Measurements from ENCODE around the gene KLRC4. TPM values are rescaled to one million over a fixed set of nuclear protein-coding genes. Genes with fewer than 3 reads are reported as not detected.
"Not testable (repeated sequence)": the region's sequence is repeated elsewhere in the genome, so short reads cannot be mapped to it uniquely, and the experiment has no call there.

Gene KLRC4
- total and polyA plus RNA-seq, 2 of the 4 experiments (the other 2 are of a cell fraction) = not detected

DNA sequence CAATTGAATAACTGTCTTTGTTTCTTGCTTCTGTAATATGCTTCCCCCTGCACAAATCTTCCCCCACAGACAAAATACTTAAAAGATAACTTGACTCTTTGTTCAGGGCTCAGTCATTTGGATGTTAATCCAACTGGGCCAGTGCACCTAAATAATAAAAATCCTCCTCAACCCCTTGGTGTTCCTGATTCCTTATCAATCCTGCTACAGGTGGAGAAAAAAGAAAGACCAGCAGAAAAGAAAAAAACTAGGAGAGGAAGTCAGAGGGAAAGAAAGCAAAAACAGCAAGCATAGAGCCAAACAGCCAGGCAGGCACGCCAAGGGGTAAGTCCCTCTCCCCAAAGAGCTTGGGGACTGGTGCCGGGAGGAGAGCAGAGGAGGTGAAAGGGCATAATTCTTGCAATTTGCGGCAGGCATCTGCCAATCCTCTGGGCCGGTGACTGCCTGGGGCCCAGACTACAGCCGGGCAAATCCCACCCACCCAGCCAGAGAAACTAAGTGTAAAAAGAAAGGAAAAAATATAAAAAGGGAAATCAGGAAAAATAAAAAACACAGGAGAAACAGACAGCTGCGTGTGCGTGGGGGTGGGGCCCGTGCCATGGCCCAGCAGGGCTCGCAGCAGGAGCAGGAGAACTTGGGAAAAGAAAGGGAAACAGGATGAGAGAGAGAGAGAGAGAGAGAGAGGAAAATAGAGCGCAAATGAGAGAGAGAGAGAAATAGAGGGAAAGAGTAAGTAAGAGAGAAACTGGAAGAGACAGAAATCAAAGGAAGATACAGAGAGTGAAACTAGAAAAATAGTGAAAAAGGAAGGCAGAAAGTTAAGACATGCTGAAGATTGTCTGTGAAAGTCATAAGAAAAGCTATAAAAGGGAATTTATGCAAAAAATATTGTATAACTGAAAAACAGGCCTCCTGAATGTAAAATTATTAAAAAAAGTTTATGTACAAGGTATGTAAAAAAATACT lies 41.1 kb downstream of the KLRC4 start:
- H3K4me1 ChIP-seq (ENCODE audit: control insufficient read depth, insufficient read depth, low read length) = peaks cover 18% of the 10 kb centered on the region
- no peak overlapping the region for H2AK5ac ChIP-seq (ENCODE audit: low read depth, low read length)
- no peak overlapping the region for H2AFZ ChIP-seq (replicated peaks; ENCODE audit: low read length, poor library complexity)
- DNase-seq = no peak
- H3K27ac ChIP-seq (ENCODE audit: insufficient read depth, low read length) = no peak overlapping the region
- ATAC-seq (ENCODE audit: low read depth) = no peak
- H3K9me3 ChIP-seq (ENCODE audit: control insufficient read depth, insufficient read depth, low read length) = no peaks in the 10 kb centered on the region
- H2AK9ac ChIP-seq (replicated peaks; ENCODE audit: low read depth, low read length, poor library complexity) = no peak overlapping the region
- dilution Hi-C loops (cut with HindIII; ENCODE audit: low sequenced_read_pairs, unreplicated experiment) = no loop called here
- TF ChIP-seq RAD21 (IDR thresholded peaks at IDR 0.05; ENCODE audit: low read length) (no peak), NFE2L2 (IDR thresholded peaks at IDR 0.05; ENCODE audit: low read depth, low read length) (no peak), RFX5 (IDR thresholded peaks at IDR 0.05; ENCODE audit: low read depth, low read length) (no peak), MAFK (IDR thresholded peaks at IDR 0.05; ENCODE audit: low read depth, low read length) (no peak)
- TF ChIP-seq, protein P1, sequence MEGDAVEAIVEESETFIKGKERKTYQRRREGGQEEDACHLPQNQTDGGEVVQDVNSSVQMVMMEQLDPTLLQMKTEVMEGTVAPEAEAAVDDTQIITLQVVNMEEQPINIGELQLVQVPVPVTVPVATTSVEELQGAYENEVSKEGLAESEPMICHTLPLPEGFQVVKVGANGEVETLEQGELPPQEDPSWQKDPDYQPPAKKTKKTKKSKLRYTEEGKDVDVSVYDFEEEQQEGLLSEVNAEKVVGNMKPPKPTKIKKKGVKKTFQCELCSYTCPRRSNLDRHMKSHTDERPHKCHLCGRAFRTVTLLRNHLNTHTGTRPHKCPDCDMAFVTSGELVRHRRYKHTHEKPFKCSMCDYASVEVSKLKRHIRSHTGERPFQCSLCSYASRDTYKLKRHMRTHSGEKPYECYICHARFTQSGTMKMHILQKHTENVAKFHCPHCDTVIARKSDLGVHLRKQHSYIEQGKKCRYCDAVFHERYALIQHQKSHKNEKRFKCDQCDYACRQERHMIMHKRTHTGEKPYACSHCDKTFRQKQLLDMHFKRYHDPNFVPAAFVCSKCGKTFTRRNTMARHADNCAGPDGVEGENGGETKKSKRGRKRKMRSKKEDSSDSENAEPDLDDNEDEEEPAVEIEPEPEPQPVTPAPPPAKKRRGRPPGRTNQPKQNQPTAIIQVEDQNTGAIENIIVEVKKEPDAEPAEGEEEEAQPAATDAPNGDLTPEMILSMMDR (conservative IDR thresholded peaks at IDR 0.05; ENCODE audit: low read depth, low read length) = no peak
- no peak overlapping the region for H4K5ac ChIP-seq (ENCODE audit: low read depth, low read length)
- H3K9ac ChIP-seq (ENCODE audit: low read depth, low read length) = no peak overlapping the region
- no peak overlapping the region for H2BK15ac ChIP-seq (ENCODE audit: low read depth, low read length)
- 100% methylated on average over 1 of the region's 10 CpGs; no CpG with 5 or more reads in 1 of the 2 experiments for WGBS, 2 experiments (ENCODE audit: extremely low coverage in 2 of 2, insufficient read length in 1 of 2)
- no peaks in the 10 kb centered on the region for H3K36me3 ChIP-seq (ENCODE audit: control insufficient read depth, insufficient read depth, low read length)
- ChIA-PET POLR2A (ENCODE audit: unreplicated experiment) (no interaction called here), CTCF (interaction anchor here (0.6 kb wide), 1 partner anchor 153 kb away, joined by 3 read pairs; no protein-coding TSS in a partner anchor)
- BruUV-seq (replicated peaks) = no TSS peak
- no peak overlapping the region for H3K4me3 ChIP-seq (ENCODE audit: insufficient read depth, low read depth, low read length)
- no peaks in the 10 kb centered on the region for H3K9me1 ChIP-seq (ENCODE audit: insufficient read depth, low read length)
- H3K79me1 ChIP-seq (ENCODE audit: low read depth in 1 of 2, low read length in 2 of 2) = no peaks in the 10 kb centered on the region
- no peak overlapping the region for H2BK120ac ChIP-seq (ENCODE audit: low read depth, low read length)
- no peaks in the 10 kb centered on the region for H4K20me1 ChIP-seq (ENCODE audit: insufficient read depth, low read length)
- no peak overlapping the region for H3K4ac ChIP-seq (ENCODE audit: low read depth, low read length)
- no peak overlapping the region for H3K18ac ChIP-seq (ENCODE audit: low read depth, low read length)
- no peak overlapping the region for H4K8ac ChIP-seq (ENCODE audit: low read depth in 2 of 2, low read length in 2 of 2)
- in situ Hi-C loops (cut with MboI; ENCODE audit: low sequenced_read_pairs) = no loop called here
- no peak overlapping the region for H3K56ac ChIP-seq (ENCODE audit: extremely low read depth, insufficient read depth, low read length)
- no peak overlapping the region for H2BK20ac ChIP-seq (ENCODE audit: low read depth, low read length)
- H3K27me3 ChIP-seq (ENCODE audit: control insufficient read depth, insufficient read depth, low read length) = no peaks in the 10 kb centered on the region
- H2BK5ac ChIP-seq (ENCODE audit: low read depth, low read length, poor library complexity, severe bottlenecking) = no peak overlapping the region
- H3K14ac ChIP-seq (replicated peaks; ENCODE audit: low read depth, low read length) = no peak overlapping the region
- intact Hi-C loops (cut with micrococcal nuclease) = no loop called here
- no peak overlapping the region for H3K23ac ChIP-seq (ENCODE audit: low read depth, low read length)
- no peak overlapping the region for H3K4me2 ChIP-seq (ENCODE audit: low read depth, low read length)
- no peak overlapping the region for H4K91ac ChIP-seq (ENCODE audit: insufficient read depth, low read depth, low read length)

DNA sequence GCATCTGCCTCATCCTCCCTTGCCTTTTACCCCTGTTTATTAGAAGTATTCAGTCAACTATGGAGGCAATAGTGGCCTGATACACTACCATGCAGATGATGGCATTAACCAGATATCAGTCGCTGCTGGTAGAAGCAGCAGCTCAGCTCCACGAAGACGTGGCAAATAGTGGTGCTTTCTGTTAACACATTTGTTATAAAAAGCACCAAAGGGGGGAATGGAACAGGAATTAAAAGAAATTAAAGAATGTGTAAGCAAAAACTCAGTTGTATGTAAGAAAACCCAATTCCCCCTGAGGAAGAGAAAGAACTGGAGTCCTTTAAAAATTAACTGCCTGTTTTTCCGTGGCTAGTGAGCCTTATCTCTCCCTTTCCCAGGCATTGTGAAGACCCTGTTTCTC lies 41.8 kb downstream of the KLRC4 start:
- in situ Hi-C loops (cut with MboI; ENCODE audit: low sequenced_read_pairs); H4K8ac ChIP-seq (ENCODE audit: low read depth in 2 of 2, low read length in 2 of 2); H3K9ac ChIP-seq (ENCODE audit: low read depth, low read length); H2AFZ ChIP-seq (replicated peaks; ENCODE audit: low read length, poor library complexity); H3K27ac ChIP-seq (ENCODE audit: insufficient read depth, low read length); H3K27me3 ChIP-seq (ENCODE audit: control insufficient read depth, insufficient read depth, low read length); H3K79me1 ChIP-seq (ENCODE audit: low read depth in 1 of 2, low read length in 2 of 2); H2AK9ac ChIP-seq (replicated peaks; ENCODE audit: low read depth, low read length, poor library complexity); H2BK5ac ChIP-seq (ENCODE audit: low read depth, low read length, poor library complexity, severe bottlenecking); H3K9me3 ChIP-seq (ENCODE audit: control insufficient read depth, insufficient read depth, low read length); H2AK5ac ChIP-seq (ENCODE audit: low read depth, low read length); H4K20me1 ChIP-seq (ENCODE audit: insufficient read depth, low read length); H3K4me3 ChIP-seq (ENCODE audit: insufficient read depth, low read depth, low read length); H3K9me1 ChIP-seq (ENCODE audit: insufficient read depth, low read length); H3K4ac ChIP-seq (ENCODE audit: low read depth, low read length); H3K4me2 ChIP-seq (ENCODE audit: low read depth, low read length); H4K91ac ChIP-seq (ENCODE audit: insufficient read depth, low read depth, low read length); H2BK120ac ChIP-seq (ENCODE audit: low read depth, low read length); DNase-seq; POLR2A ChIA-PET (ENCODE audit: unreplicated experiment); H3K36me3 ChIP-seq (ENCODE audit: control insufficient read depth, insufficient read depth, low read length); dilution Hi-C loops (cut with HindIII; ENCODE audit: low sequenced_read_pairs, unreplicated experiment); H2BK20ac ChIP-seq (ENCODE audit: low read depth, low read length); BruUV-seq (replicated peaks); H2BK15ac ChIP-seq (ENCODE audit: low read depth, low read length); H3K18ac ChIP-seq (ENCODE audit: low read depth, low read length); ATAC-seq (ENCODE audit: low read depth); H3K23ac ChIP-seq (ENCODE audit: low read depth, low read length); H3K56ac ChIP-seq (ENCODE audit: extremely low read depth, insufficient read depth, low read length); H3K14ac ChIP-seq (replicated peaks; ENCODE audit: low read depth, low read length); H4K5ac ChIP-seq (ENCODE audit: low read depth, low read length): not testable (repeated sequence)
- CTCF ChIA-PET = interaction anchor here (0.6 to 1.2 kb wide), 6 partner anchors 17 to 350 kb away, joined by 3 to 5 read pairs (median 3); partner anchors contain the start of gene MAGOHB
- H3K4me1 ChIP-seq (ENCODE audit: control insufficient read depth, insufficient read depth, low read length) = peaks cover 20% of the 10 kb centered on the region
- WGBS, 2 experiments (ENCODE audit: extremely low coverage in 2 of 2, insufficient read length in 1 of 2) = 80% methylated on average over 1 of the region's 4 CpGs; no CpG with 5 or more reads in 1 of the 2 experiments
- intact Hi-C loops (cut with micrococcal nuclease) = loop anchor here (1.0 to 2.0 kb wide), 4 partner anchors 131 to 383 kb away; partner anchors contain the start of gene STYK1

Data from IMR-90 (cell line).